Thymus (tissue), 2 donors: Measurements from ENCODE around the gene GNG13. TPM values are rescaled to one million over a fixed set of nuclear protein-coding genes. Genes with fewer than 3 reads are reported as not detected.

Experiments
- polyA plus RNA-seq: library from polyadenylated mRNA; stranded (reverse); fragments of 200-250 nt; gene quantifications from one replicate; pipeline ENCODE4 v1.2.3, GENCODE V29; 2013
- total RNA-seq: library from RNA; stranded (reverse); fragments of 120-200 nt; gene quantifications from one replicate; pipeline ENCODE4 v1.2.4, GENCODE V29; 2013
- donor health status: healthy.

GNG13 gene
- total and polyA plus RNA-seq, 2 donors, result 0.55 TPM; not detected in 1

Other genes with a start within 250 kb of the GNG13 start
- gene PRR35, start 240.3 kb downstream of the GNG13 start, total RNA-seq, result under 0.01 TPM
- 0.09 TPM for gene PRR35, start 240.3 kb downstream of the GNG13 start, polyA plus RNA-seq
- 5.5 TPM for gene NHLRC4, start 233.7 kb downstream of the GNG13 start, total RNA-seq
- 3.1 TPM for gene NHLRC4, start 233.7 kb downstream of the GNG13 start, polyA plus RNA-seq
- gene PIGQ, start 230.8 kb downstream of the GNG13 start, total RNA-seq, result 14.4 TPM
- gene PIGQ, start 230.8 kb downstream of the GNG13 start, polyA plus RNA-seq, result 65.4 TPM
- gene RAB40C, start 210.7 kb downstream of the GNG13 start, total RNA-seq, result 20.1 TPM
- 43.3 TPM for gene RAB40C, start 210.7 kb downstream of the GNG13 start, polyA plus RNA-seq
- 0.33 TPM for gene WFIKKN1, start 169.7 kb downstream of the GNG13 start, total RNA-seq
- 2.1 TPM for gene WFIKKN1, start 169.7 kb downstream of the GNG13 start, polyA plus RNA-seq
- 97.6 TPM for gene METTL26, start 164.4 kb downstream of the GNG13 start, total RNA-seq
- 110 TPM for gene METTL26, start 164.4 kb downstream of the GNG13 start, polyA plus RNA-seq
- 17.0 TPM for gene MCRIP2, start 158.9 kb downstream of the GNG13 start, total RNA-seq
- 25.2 TPM for gene MCRIP2, start 158.9 kb downstream of the GNG13 start, polyA plus RNA-seq
- 10.1 TPM for gene WDR90, start 151.4 kb downstream of the GNG13 start, total RNA-seq
- gene WDR90, start 151.4 kb downstream of the GNG13 start, polyA plus RNA-seq, result 22.6 TPM
- 39.3 TPM for gene RHOT2, start 132.6 kb downstream of the GNG13 start, total RNA-seq
- 252 TPM for gene RHOT2, start 132.6 kb downstream of the GNG13 start, polyA plus RNA-seq
- gene RHBDL1, start 125.1 kb downstream of the GNG13 start, total RNA-seq, result 5.1 TPM
- 3.1 TPM for gene RHBDL1, start 125.1 kb downstream of the GNG13 start, polyA plus RNA-seq
- 70.2 TPM for gene STUB1, start 120.3 kb downstream of the GNG13 start, total RNA-seq
- gene STUB1, start 120.3 kb downstream of the GNG13 start, polyA plus RNA-seq, result 122 TPM
- 23.4 TPM for gene JMJD8, start 116.4 kb downstream of the GNG13 start, total RNA-seq
- gene JMJD8, start 116.4 kb downstream of the GNG13 start, polyA plus RNA-seq, result 31.2 TPM
- gene WDR24, start 110.3 kb downstream of the GNG13 start, total RNA-seq, result 2.2 TPM
- gene WDR24, start 110.3 kb downstream of the GNG13 start, polyA plus RNA-seq, result 10.1 TPM
- gene FBXL16, start 94.9 kb downstream of the GNG13 start, total RNA-seq, result 0.76 TPM
- gene FBXL16, start 94.9 kb downstream of the GNG13 start, polyA plus RNA-seq, result 9.6 TPM
- gene METRN, start 85.6 kb downstream of the GNG13 start, total RNA-seq, result 21.9 TPM
- 24.2 TPM for gene METRN, start 85.6 kb downstream of the GNG13 start, polyA plus RNA-seq
- gene ANTKMT, start 79.6 kb downstream of the GNG13 start, total RNA-seq, result 53.9 TPM
- gene ANTKMT, start 79.6 kb downstream of the GNG13 start, polyA plus RNA-seq, result 56.2 TPM
- 4.8 TPM for gene CCDC78, start 74.3 kb downstream of the GNG13 start, total RNA-seq
- 12.4 TPM for gene CCDC78, start 74.3 kb downstream of the GNG13 start, polyA plus RNA-seq
- gene HAGHL, start 73.6 kb downstream of the GNG13 start, total RNA-seq, result 15.7 TPM
- gene HAGHL, start 73.6 kb downstream of the GNG13 start, polyA plus RNA-seq, result 50.6 TPM
- gene CIAO3, start 59.7 kb downstream of the GNG13 start, total RNA-seq, result 20.8 TPM
- gene CIAO3, start 59.7 kb downstream of the GNG13 start, polyA plus RNA-seq, result 60.4 TPM
- 0.61 TPM for gene MSLN, start 40.0 kb downstream of the GNG13 start, total RNA-seq
- gene MSLN, start 40.0 kb downstream of the GNG13 start, polyA plus RNA-seq, result 2.6 TPM
- 16.9 TPM for gene RPUSD1, start 12.4 kb downstream of the GNG13 start, total RNA-seq
- gene RPUSD1, start 12.4 kb downstream of the GNG13 start, polyA plus RNA-seq, result 20.9 TPM
- 20.4 TPM for gene CHTF18, start 12.1 kb downstream of the GNG13 start, total RNA-seq
- gene CHTF18, start 12.1 kb downstream of the GNG13 start, polyA plus RNA-seq, result 38.8 TPM
- gene LMF1, start 170.2 kb upstream of the GNG13 start, total RNA-seq, result 8.9 TPM
- gene LMF1, start 170.2 kb upstream of the GNG13 start, polyA plus RNA-seq, result 22.8 TPM
- 1.3 TPM for gene SOX8, start 181.0 kb upstream of the GNG13 start, total RNA-seq
- gene SOX8, start 181.0 kb upstream of the GNG13 start, polyA plus RNA-seq, result 2.1 TPM